ENCODE data around the gene PIP4K2A. TPM values are rescaled to one million over a fixed set of nuclear protein-coding genes. Genes with fewer than 3 reads are reported as not detected.
"Not testable (repeated sequence)": the region's sequence is repeated elsewhere in the genome, so short reads cannot be mapped to it uniquely, and the experiment has no call there.

The PIP4K2A gene
- total RNA-seq, 2 donors from 2014 or later = 15.0 to 17.8 TPM

DNA sequence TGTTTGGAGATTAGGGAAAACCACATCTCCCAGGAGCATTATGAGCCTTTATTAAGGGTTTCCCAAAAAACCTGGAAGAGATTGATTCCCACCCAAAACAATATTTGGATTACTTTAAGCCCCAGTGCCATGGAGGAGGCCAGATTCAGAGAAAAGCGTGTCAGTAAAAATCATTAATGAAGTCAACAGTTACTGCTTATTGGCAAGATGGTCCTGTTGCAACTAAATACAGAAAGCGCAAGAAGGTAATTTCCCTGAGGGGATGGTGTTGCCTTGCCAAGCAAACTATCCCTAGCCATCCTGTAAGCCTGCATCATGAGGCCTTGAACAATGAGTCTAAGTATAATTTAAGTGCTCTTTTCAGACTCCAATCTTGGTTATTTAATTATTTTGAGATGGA lies 212.5 kb downstream of the PIP4K2A start:
- no peak overlapping the region for H3K9ac ChIP-seq (ENCODE audit: extremely low read depth, low read length, poor library complexity, severe bottlenecking)
- H3K27me3 Mint-ChIP-seq (ENCODE audit: insufficient read depth) = peaks cover 7% of the 10 kb centered on the region
- WGBS, 2 experiments (ENCODE audit: insufficient coverage in 1 of 2, insufficient read length in 1 of 2) = 94 to 100% methylated on average over 1 to 2 of the region's 2 CpGs

DNA sequence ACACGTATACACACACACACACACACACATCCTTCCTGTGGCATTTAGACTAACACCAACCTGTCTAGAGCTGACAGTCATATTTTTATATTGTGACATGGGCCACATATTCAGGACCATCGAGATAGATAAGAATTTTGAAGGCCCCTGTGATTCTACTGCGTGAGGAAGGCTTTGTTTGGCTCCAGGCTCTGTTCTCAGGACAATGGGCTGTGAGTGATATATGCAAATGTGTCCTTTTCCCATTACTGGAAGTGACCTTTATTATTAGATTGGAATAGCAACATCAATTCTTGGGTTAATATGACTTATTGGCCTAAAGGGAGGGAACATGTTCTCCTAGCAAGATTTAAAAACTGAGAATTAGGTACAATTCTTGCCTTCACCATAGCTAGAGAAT lies 213.0 kb downstream of the PIP4K2A start:
- 85 to 92% methylated on average over 2 to 3 of the region's 3 CpGs for WGBS, 2 experiments (ENCODE audit: insufficient coverage in 1 of 2, insufficient read length in 1 of 2)
- Histone ChIP-seq H3K27me3 (ENCODE audit: control insufficient read depth, insufficient read depth, low read length, poor library complexity, severe bottlenecking) (no peaks in the 10 kb centered on the region), H3K36me3 (ENCODE audit: control insufficient read depth, insufficient read depth, low read length) (no peaks in the 10 kb centered on the region), H3K4me3 (ENCODE audit: low read length) (no peak overlapping the region), H3K9me3 (ENCODE audit: control insufficient read depth, low read length) (no peaks in the 10 kb centered on the region), H3K4me1 (ENCODE audit: control insufficient read depth, insufficient read depth, low read length) (no peaks in the 10 kb centered on the region), H3K27ac (ENCODE audit: low read depth, low read length) (no peak overlapping the region), H3K9ac (ENCODE audit: extremely low read depth, low read length, poor library complexity, severe bottlenecking) (no peak overlapping the region)
- H3K4me3 Mint-ChIP-seq = no peak overlapping the region
- no peaks in the 10 kb centered on the region for H3K36me3 Mint-ChIP-seq (ENCODE audit: low read depth)
- no peaks in the 10 kb centered on the region for H3K9me3 Mint-ChIP-seq
- no peaks in the 10 kb centered on the region for H3K4me1 Mint-ChIP-seq
- TF ChIP-seq, protein P1, sequence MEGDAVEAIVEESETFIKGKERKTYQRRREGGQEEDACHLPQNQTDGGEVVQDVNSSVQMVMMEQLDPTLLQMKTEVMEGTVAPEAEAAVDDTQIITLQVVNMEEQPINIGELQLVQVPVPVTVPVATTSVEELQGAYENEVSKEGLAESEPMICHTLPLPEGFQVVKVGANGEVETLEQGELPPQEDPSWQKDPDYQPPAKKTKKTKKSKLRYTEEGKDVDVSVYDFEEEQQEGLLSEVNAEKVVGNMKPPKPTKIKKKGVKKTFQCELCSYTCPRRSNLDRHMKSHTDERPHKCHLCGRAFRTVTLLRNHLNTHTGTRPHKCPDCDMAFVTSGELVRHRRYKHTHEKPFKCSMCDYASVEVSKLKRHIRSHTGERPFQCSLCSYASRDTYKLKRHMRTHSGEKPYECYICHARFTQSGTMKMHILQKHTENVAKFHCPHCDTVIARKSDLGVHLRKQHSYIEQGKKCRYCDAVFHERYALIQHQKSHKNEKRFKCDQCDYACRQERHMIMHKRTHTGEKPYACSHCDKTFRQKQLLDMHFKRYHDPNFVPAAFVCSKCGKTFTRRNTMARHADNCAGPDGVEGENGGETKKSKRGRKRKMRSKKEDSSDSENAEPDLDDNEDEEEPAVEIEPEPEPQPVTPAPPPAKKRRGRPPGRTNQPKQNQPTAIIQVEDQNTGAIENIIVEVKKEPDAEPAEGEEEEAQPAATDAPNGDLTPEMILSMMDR (conservative IDR thresholded peaks at IDR 0.05) = no peak
- no peak for DNase-seq
- H3K27me3 Mint-ChIP-seq (ENCODE audit: insufficient read depth) = peaks cover 6% of the 10 kb centered on the region
- no peak overlapping the region for H3K27ac Mint-ChIP-seq

More for the DNA sequence above, 212.5 kb downstream of the PIP4K2A start:
- Histone ChIP-seq H3K9me3 (ENCODE audit: control insufficient read depth, low read length) (no peaks in the 10 kb centered on the region), H3K27me3 (ENCODE audit: control insufficient read depth, insufficient read depth, low read length, poor library complexity, severe bottlenecking) (no peaks in the 10 kb centered on the region), H3K4me3 (ENCODE audit: low read length) (no peak overlapping the region), H3K4me1 (ENCODE audit: control insufficient read depth, insufficient read depth, low read length) (no peaks in the 10 kb centered on the region), H3K36me3 (ENCODE audit: control insufficient read depth, insufficient read depth, low read length) (no peaks in the 10 kb centered on the region), H3K27ac (ENCODE audit: low read depth, low read length) (no peak overlapping the region)
- Mint-ChIP-seq H3K4me3 (no peak overlapping the region), H3K4me1 (no peaks in the 10 kb centered on the region), H3K36me3 (ENCODE audit: low read depth) (no peaks in the 10 kb centered on the region), H3K9me3 (no peaks in the 10 kb centered on the region), H3K27ac (no peak overlapping the region)
- no peak for DNase-seq
- TF ChIP-seq, protein P1 (conservative IDR thresholded peaks at IDR 0.05) = no peak

DNA sequence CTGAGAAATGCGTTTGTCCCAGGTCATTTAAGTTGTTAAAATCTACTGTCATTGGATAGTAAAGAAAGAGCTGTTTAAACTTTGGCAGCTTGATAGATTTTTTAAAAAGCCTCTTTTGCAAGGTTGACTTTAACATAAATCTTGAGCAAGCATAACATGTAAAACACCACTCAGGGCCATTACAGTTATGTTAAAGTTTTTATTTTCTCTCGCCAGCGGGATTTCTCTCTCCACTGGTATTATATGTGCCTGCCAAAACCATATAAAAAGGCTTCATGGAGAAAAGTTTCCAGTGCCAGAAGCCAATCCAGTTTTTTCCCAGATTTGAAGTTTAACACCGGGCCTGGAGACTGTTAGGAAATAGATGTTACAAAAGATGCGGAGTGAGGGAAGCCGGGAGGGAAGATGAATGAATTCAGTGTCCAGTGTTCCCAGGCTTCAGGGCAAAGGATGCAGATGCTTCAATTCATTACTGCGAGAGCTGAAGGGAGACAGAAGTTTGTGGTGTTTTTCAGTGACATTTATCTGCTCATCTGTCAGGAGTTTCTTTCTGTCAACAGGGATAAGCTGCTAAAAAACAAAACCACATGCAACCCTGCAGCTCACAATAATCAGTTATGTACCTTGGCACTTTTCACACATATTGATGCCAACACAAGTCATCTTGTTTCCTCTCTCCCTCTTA lies 213.6 kb downstream of the PIP4K2A start:
- H3K9ac ChIP-seq (ENCODE audit: extremely low read depth, low read length, poor library complexity, severe bottlenecking) = no peak overlapping the region
- TF ChIP-seq, protein P1 (conservative IDR thresholded peaks at IDR 0.05) = no peak
- DNase-seq = no peak
- WGBS, 2 experiments (ENCODE audit: insufficient coverage in 1 of 2, insufficient read length in 1 of 2) = 90 to 91% methylated on average over 7 of the region's 7 CpGs
- peaks cover 5% of the 10 kb centered on the region for H3K27me3 Mint-ChIP-seq (ENCODE audit: insufficient read depth)
- H3K27ac Mint-ChIP-seq = no peak overlapping the region
- H3K4me1 Mint-ChIP-seq = no peaks in the 10 kb centered on the region
- H3K9me3 ChIP-seq (ENCODE audit: control insufficient read depth, low read length) = no peaks in the 10 kb centered on the region
- no peak overlapping the region for H3K4me3 ChIP-seq (ENCODE audit: low read length)
- H3K9me3 Mint-ChIP-seq = no peaks in the 10 kb centered on the region
- H3K36me3 ChIP-seq (ENCODE audit: control insufficient read depth, insufficient read depth, low read length) = no peaks in the 10 kb centered on the region
- H3K4me1 ChIP-seq (ENCODE audit: control insufficient read depth, insufficient read depth, low read length) = no peaks in the 10 kb centered on the region
- no peak overlapping the region for H3K27ac ChIP-seq (ENCODE audit: low read depth, low read length)
- H3K4me3 Mint-ChIP-seq = no peak overlapping the region
- no peaks in the 10 kb centered on the region for H3K27me3 ChIP-seq (ENCODE audit: control insufficient read depth, insufficient read depth, low read length, poor library complexity, severe bottlenecking)
- no peaks in the 10 kb centered on the region for H3K36me3 Mint-ChIP-seq (ENCODE audit: low read depth)

DNA sequence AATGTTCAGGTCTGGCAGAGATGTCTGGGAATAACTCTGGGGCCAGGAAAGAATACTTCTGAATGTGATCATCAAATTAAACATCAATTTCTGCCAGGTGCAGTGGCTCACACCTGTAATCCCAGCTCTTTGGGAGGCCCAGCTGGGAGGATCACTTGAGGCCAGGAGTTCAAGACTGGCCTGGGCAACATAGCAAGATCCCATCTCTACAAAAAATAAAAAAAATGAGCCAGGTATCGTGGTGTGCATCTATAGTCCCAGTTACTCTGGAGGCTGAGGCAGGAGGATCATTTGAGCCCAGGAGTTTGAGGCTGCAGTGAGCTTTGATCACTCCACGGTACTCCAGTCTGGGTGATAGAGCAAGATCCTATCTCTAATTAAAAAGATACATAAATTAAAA lies 214.4 kb downstream of the PIP4K2A start:
- not testable (repeated sequence) for DNase-seq; H3K36me3 Mint-ChIP-seq (ENCODE audit: low read depth); H3K4me3 Mint-ChIP-seq; H3K9me3 ChIP-seq (ENCODE audit: control insufficient read depth, low read length); H3K27ac Mint-ChIP-seq; H3K4me1 ChIP-seq (ENCODE audit: control insufficient read depth, insufficient read depth, low read length); H3K4me1 Mint-ChIP-seq; H3K27me3 ChIP-seq (ENCODE audit: control insufficient read depth, insufficient read depth, low read length, poor library complexity, severe bottlenecking); H3K36me3 ChIP-seq (ENCODE audit: control insufficient read depth, insufficient read depth, low read length); H3K27ac ChIP-seq (ENCODE audit: low read depth, low read length); H3K27me3 Mint-ChIP-seq (ENCODE audit: insufficient read depth); H3K4me3 ChIP-seq (ENCODE audit: low read length); H3K9me3 Mint-ChIP-seq; H3K9ac ChIP-seq (ENCODE audit: extremely low read depth, low read length, poor library complexity, severe bottlenecking)
- 96 to 100% methylated on average over 1 of the region's 2 CpGs for WGBS, 2 experiments (ENCODE audit: insufficient coverage in 1 of 2, insufficient read length in 1 of 2)
